ENCODE measurements around the gene ARHGEF39.
A peak's percentile ranks its signal among the peaks of the same experiment; 100 is the strongest.

ARHGEF39 gene

DNA sequence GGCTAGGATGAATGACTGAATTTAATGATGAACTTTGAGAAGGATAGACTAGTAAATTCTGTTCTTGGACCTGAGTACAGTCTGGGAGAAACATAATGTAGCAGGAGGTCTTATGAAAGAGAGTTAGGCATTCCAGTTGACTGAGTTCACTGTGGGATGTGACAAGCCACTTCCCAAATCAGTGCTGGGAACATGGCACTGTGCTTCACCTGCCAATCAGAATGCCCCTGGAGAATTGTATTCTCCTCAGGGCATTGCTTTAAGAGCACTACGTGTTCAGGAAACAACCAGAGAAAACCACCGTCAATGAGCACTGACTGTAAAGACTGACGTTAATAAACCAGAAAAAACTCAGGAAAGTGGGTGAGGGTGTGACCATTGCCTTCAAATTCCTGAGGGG, 5.7 kb downstream of the ARHGEF39 start:
- TF ChIP-seq, protein P1, sequence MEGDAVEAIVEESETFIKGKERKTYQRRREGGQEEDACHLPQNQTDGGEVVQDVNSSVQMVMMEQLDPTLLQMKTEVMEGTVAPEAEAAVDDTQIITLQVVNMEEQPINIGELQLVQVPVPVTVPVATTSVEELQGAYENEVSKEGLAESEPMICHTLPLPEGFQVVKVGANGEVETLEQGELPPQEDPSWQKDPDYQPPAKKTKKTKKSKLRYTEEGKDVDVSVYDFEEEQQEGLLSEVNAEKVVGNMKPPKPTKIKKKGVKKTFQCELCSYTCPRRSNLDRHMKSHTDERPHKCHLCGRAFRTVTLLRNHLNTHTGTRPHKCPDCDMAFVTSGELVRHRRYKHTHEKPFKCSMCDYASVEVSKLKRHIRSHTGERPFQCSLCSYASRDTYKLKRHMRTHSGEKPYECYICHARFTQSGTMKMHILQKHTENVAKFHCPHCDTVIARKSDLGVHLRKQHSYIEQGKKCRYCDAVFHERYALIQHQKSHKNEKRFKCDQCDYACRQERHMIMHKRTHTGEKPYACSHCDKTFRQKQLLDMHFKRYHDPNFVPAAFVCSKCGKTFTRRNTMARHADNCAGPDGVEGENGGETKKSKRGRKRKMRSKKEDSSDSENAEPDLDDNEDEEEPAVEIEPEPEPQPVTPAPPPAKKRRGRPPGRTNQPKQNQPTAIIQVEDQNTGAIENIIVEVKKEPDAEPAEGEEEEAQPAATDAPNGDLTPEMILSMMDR (IDR thresholded peaks at IDR 0.05; ENCODE audit: low read depth, low read length), result no peak
- TF ChIP-seq, protein P2, sequence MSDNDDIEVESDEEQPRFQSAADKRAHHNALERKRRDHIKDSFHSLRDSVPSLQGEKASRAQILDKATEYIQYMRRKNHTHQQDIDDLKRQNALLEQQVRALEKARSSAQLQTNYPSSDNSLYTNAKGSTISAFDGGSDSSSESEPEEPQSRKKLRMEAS (IDR thresholded peaks at IDR 0.05; ENCODE audit: low read depth, low read length), result no peak
- TF ChIP-seq MYC (IDR thresholded peaks at IDR 0.05; ENCODE audit: low read depth, low read length) (no peak), POLR2A (IDR thresholded peaks at IDR 0.05; ENCODE audit: extremely low read depth, insufficient read length) (no peak)
- DNase-seq (ENCODE audit: low read depth), result peak; percentile 18

DNA sequence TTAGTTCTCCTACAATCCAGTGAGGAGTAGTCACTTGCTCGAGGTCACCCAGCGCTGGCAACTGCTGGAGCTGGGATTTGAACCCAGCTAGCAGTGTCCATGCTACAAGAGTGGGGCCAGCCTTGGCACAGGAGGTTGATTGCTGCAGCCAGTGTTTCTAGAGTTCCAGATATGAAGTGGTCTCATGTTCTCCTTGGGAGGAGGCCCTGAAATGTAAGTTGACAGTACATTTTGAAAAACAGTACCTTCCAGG, 6.1 kb downstream of the ARHGEF39 start:
- peak overlapping the region; percentile 65 for H3K4me3 ChIP-seq (ENCODE audit: low read depth, low read length)
- TF ChIP-seq POLR2A (IDR thresholded peaks at IDR 0.05; ENCODE audit: extremely low read depth, insufficient read length) (no peak), MYC (IDR thresholded peaks at IDR 0.05; ENCODE audit: low read depth, low read length) (no peak)
- TF ChIP-seq, protein P1 (IDR thresholded peaks at IDR 0.05; ENCODE audit: low read depth, low read length), result no peak
- TF ChIP-seq, protein P2 (IDR thresholded peaks at IDR 0.05; ENCODE audit: low read depth, low read length), result no peak
- peak; percentile 65 for DNase-seq (ENCODE audit: low read depth)

More for the DNA sequence above, 5.7 kb downstream of the ARHGEF39 start:
- peak overlapping the region; percentile 65 for H3K4me3 ChIP-seq (ENCODE audit: low read depth, low read length)

DNA sequence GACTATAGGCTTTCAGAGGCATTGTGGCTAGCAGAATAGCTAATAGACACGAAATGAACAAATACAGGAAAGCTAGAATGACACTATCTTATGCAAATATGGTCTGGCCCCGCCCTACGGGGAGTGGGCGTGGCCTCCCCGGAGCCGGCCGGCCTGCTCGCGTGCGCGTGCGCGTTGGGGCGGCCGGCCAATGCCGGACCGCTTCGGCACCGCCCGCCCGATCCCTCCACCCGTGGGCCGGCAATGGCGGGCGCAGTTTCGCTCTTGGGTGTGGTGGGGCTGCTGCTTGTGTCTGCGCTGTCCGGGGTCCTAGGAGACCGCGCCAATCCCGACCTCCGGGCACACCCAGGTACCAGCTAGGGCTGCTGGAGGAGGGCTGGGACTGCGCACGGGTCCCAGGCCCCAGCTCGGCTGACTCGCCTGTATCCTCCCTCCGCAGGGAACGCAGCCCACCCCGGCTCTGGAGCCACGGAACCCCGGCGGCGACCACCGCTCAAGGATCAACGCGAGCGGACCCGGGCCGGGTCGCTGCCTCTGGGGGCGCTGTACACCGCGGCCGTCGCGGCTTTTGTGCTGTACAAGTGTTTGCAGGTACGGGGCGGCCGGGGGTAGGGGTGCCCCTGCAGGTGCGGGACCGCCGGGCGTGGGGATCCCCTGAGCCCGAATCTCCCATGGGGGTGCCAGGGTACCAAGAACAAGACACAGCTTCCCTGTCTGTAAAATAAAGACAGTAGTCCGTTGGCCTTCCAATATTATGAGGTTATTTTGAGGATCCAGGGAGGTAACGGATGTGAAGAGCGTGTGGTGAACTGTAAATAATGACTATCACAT, 6.6 kb downstream of the ARHGEF39 start, which contains the start of gene CCDC107:
TSS of gene CCDC107 (plus strand) at position 156 of the 831 bp plus-strand sequence. CDS start at position 244, 88 bp downstream.
- TF ChIP-seq POLR2A (IDR thresholded peaks at IDR 0.05; ENCODE audit: extremely low read depth, insufficient read length) (peak; percentile 61), MYC (IDR thresholded peaks at IDR 0.05; ENCODE audit: low read depth, low read length) (no peak)
- TF ChIP-seq, protein P1 (IDR thresholded peaks at IDR 0.05; ENCODE audit: low read depth, low read length), result peak; percentile 56
- DNase-seq (ENCODE audit: low read depth), result peak; percentile 86
- H3K4me3 ChIP-seq (ENCODE audit: low read depth, low read length), result peak within 1 kb of the TSS; percentile 65

DNA sequence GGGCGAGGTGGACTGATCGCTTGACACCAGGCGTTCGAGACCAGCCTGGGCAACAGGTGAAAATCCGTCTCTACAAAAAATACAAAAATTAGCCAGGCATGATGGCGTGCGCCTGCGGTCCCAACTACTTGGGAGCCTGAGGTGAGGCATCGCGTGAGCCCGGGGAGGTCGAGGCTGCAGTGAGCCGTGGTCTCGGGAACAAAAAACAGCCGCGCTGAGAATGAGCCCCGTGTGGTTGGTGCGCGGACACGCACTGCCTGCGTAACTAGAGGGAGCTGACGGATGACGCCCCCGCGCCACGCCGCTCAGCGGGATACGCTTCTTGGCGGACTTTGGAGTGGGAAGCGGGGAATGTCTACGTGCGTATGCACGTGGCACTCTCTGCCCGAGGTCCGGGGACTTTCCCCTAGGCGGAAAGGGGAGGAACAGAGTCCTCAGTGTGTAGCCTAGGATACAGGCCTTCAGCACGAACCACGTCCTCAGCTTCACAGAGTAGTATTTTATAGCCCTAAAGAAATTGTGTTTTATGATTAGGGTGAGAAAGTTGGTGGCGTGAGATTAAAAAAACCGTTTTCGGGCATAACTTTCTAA, 7.4 kb downstream of the ARHGEF39 start, which contains the start of gene RMRP:
TSS of gene RMRP (minus strand) at position 474 of the 591 bp plus-strand sequence.
- peak within 1 kb of the TSS; percentile 65 for H3K4me3 ChIP-seq (ENCODE audit: low read depth, low read length)
- TF ChIP-seq POLR2A (IDR thresholded peaks at IDR 0.05; ENCODE audit: extremely low read depth, insufficient read length) (no peak), MYC (IDR thresholded peaks at IDR 0.05; ENCODE audit: low read depth, low read length) (peak; percentile 98)
- TF ChIP-seq, protein P2 (IDR thresholded peaks at IDR 0.05; ENCODE audit: low read depth, low read length), result peak; percentile 99
- TF ChIP-seq, protein P1 (IDR thresholded peaks at IDR 0.05; ENCODE audit: low read depth, low read length), result peak; percentile 16
- DNase-seq (ENCODE audit: low read depth), result peak; percentile 100

DNA sequence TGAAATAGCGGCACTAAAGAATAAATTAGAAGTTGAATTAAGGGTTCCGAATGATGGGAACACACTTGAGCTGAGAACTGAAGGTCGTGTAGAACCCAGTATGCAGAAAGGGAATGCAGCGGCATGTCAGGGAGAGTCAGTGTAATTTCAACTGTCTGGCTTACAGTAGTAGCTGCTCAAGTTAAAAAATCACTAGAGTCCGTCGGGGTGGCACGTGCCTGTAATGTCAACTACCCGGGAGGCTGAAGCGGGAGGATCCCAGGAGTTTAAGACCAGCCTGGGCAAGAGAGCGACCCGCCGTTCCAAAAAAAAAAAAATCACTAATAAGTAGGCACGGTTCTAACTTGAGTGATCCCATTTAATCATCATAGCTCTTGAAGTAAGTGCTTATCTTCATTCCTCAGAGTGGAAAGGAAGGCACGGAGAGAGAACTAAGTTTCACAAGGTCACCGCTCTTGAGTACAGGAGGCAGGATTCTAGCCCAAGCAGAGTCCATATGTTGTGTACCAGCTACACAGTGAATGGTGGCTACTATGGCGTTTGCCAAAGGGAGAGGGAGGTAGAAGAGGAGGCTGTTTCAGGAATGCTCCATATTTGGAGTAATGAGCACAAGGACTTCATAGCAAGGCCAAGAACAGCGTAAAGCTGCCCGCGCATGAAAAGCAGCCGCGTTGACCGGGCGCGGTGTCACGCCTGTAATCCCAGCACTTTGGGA, 8.0 kb downstream of the ARHGEF39 start:
- H3K4me3 ChIP-seq (ENCODE audit: low read depth, low read length), result no peak overlapping the region
- peak; percentile 19 for DNase-seq (ENCODE audit: low read depth)
- TF ChIP-seq, protein P1 (IDR thresholded peaks at IDR 0.05; ENCODE audit: low read depth, low read length), result no peak
- TF ChIP-seq MYC (IDR thresholded peaks at IDR 0.05; ENCODE audit: low read depth, low read length) (no peak), POLR2A (IDR thresholded peaks at IDR 0.05; ENCODE audit: extremely low read depth, insufficient read length) (no peak)
- TF ChIP-seq, protein P2 (IDR thresholded peaks at IDR 0.05; ENCODE audit: low read depth, low read length), result no peak
